Sigmoid colon (tissue), 7 donors: Measurements from ENCODE around the gene SMAD1. TPM values are rescaled to one million over a fixed set of nuclear protein-coding genes. Genes with fewer than 3 reads are reported as not detected.

Experiments used
- DNase-seq: peaks from one replicate; pipeline ENCODE4 v3.0.0-alpha.2; 2019
- H3K27ac ChIP-seq, 4 donors: fragments of 200-600 bp; sonication (generic); one replicate each; pipeline ENCODE4 v1.5.1; 2016 to 2019; ENCODE audit warnings: mild to moderate bottlenecking in 1 of 4
- H3K27me3 ChIP-seq, 3 donors: fragments of 200-600 bp; sonication (generic); one replicate each; pipeline ENCODE4 v1.5.1; 2019; ENCODE audit warnings: mild to moderate bottlenecking in 1 of 3
- H3K36me3 ChIP-seq, 4 donors: fragments of 200-600 bp; sonication (generic); one replicate each; pipeline ENCODE4 v1.5.1; 2016 to 2019
- H3K4me1 ChIP-seq, 4 donors: fragments of 200-600 bp; sonication (generic); one replicate each; pipeline ENCODE4 v1.5.1; 2017 to 2019
- H3K4me3 ChIP-seq, 4 donors: fragments of 200-600 bp; sonication (generic); one replicate each; pipeline ENCODE4 v1.5.1; 2017 to 2019; ENCODE audit warnings: mild to moderate bottlenecking in 2 of 4, moderate library complexity in 1 of 4
- H3K9me3 ChIP-seq, 4 donors: fragments of 200-600 bp in 3 of 4; sonication (generic) in 3 of 4; one replicate each; pipeline versions ENCODE4 v1.5.1 to v1.6.1; 2013 to 2019
- CTCF ChIP-seq, 4 experiments: fragments of 450-650 bp in 3 of 4; fragments of 200-600 bp in 1 of 4; IDR thresholded peaks; one replicate each; pipeline ENCODE4 v1.5.1; 2016 to 2019; ENCODE audit warnings: antibody characterized with exemption in 4 of 4, mild to moderate bottlenecking in 3 of 4, moderate library complexity in 2 of 4
- EP300 ChIP-seq, 4 donors: sonication (generic); formaldehyde crosslinking; IDR thresholded peaks; one replicate each; pipeline ENCODE4 v1.6.1; 2017; ENCODE audit warnings: antibody characterized with exemption in 4 of 4
- POLR2A ChIP-seq, 2 donors: fragments of 450-650 bp; IDR thresholded peaks; one replicate each; pipeline ENCODE4 v1.6.1; 2016; ENCODE audit warnings: antibody characterized with exemption in 2 of 2, mild to moderate bottlenecking in 2 of 2, moderate library complexity in 2 of 2
- POLR2AphosphoS5 ChIP-seq, 4 donors: sonication (generic); formaldehyde crosslinking; IDR thresholded peaks; one replicate each; pipeline ENCODE4 v1.6.1; 2017; ENCODE audit warnings: antibody characterized with exemption in 4 of 4
- WGBS, 2 donors: extraction: QIAGEN DNeasy Blood & Tissue Kit; methylation state at CpG; one replicate each; pipeline ENCODE4 v1.1.7; 2013; 5-methylcytosine and 5-hydroxymethylcytosine counted together
- intact Hi-C: fragments of 100-400 bp; cut with DNase I; formaldehyde crosslinking; loops from one replicate; pipeline ENCODE4 v1.15.1; 2023
- polyA plus RNA-seq, 3 donors: library from polyadenylated mRNA; stranded (reverse); fragments of 200-250 nt; gene quantifications; one replicate each; pipeline ENCODE4 v1.2.3, GENCODE V29; 2013
- total RNA-seq, 4 donors: library from RNA; depleted of rRNA; stranded (reverse); fragments of >200 nt; gene quantifications; one replicate each; pipeline ENCODE4 v1.1.0, GENCODE V29; 2016
- donor health status: healthy with polysubstance abuse.
- donor health status: Bipolar disorder and iron deficiency.
- donor health status: healthy.

The SMAD1 gene
- total and polyA plus RNA-seq, 7 donors, result 13.8 to 45.7 (median 25.8) TPM

GRCh38 chr4:145602129-145602760, 120.6 kb downstream of the SMAD1 start:
- 82 to 85% methylated on average over 4 of the region's 4 CpGs for WGBS, 2 donors
- intact Hi-C loops, result no loop called here
- TF ChIP-seq CTCF (IDR thresholded peaks at IDR 0.05), result no peak
- TF ChIP-seq EP300 (IDR thresholded peaks at IDR 0.05), result no peak
- TF ChIP-seq POLR2AphosphoS5 (IDR thresholded peaks at IDR 0.05), result no peak
- no peak for TF ChIP-seq POLR2A (IDR thresholded peaks at IDR 0.05)
- no peak overlapping the region for H3K27ac ChIP-seq
- no peaks in the 10 kb centered on the region for H3K27me3 ChIP-seq
- no peaks in the 10 kb centered on the region for H3K4me1 ChIP-seq
- no peak for DNase-seq
- peaks cover 0 to 3% (median 0%) of the 10 kb centered on the region in 4 donors for H3K9me3 ChIP-seq
- no peaks in the 10 kb centered on the region for H3K36me3 ChIP-seq
- H3K4me3 ChIP-seq, result no peak overlapping the region

- intact Hi-C loops, result no loop called here
- TF ChIP-seq CTCF (IDR thresholded peaks at IDR 0.05), result no peak
- no peak for TF ChIP-seq EP300 (IDR thresholded peaks at IDR 0.05)
- TF ChIP-seq POLR2AphosphoS5 (IDR thresholded peaks at IDR 0.05), result no peak
- TF ChIP-seq POLR2A (IDR thresholded peaks at IDR 0.05), result no peak
- Histone ChIP-seq H3K4me3 (no peak overlapping the region), H3K9me3 (peaks cover 0 to 3% (median 0%) of the 10 kb centered on the region in 4 donors), H3K36me3 (no peaks in the 10 kb centered on the region), H3K4me1 (no peaks in the 10 kb centered on the region), H3K27me3 (no peaks in the 10 kb centered on the region), H3K27ac (no peak overlapping the region)
- DNase-seq, result no peak
Observed at GRCh38 chr4:145605941-145606340, 124.3 kb downstream of the SMAD1 start.

Other genes starting within 250 kb of the SMAD1 start
- gene MMAA, start 137.5 kb downstream of the SMAD1 start, total RNA-seq, result 1 to 10 TPM; 2.5 to 6.6 (median 2.7) TPM
- gene MMAA, start 137.5 kb downstream of the SMAD1 start, polyA plus RNA-seq, result 10 to 100 TPM in 2 of 3 donors, 1 to 10 TPM in 1; 9.6 to 12.3 (median 11.7) TPM
- not detected for gene C4orf51, start 198.3 kb downstream of the SMAD1 start, total RNA-seq
- not detected for gene C4orf51, start 198.3 kb downstream of the SMAD1 start, polyA plus RNA-seq